HG03469 (cell line): ENCODE data around the gene CRYBB1.

ENCODE experiments used
- ATAC-seq: cut with Tn5 transposase; IDR thresholded peaks from one replicate; pipeline ENCODE4 v1.9.1; 2021; ENCODE audit warnings: mild to moderate bottlenecking, moderate library complexity, moderate number of reproducible peaks; ENCODE audit not compliant: unreplicated experiment

CRYBB1 gene

DNA sequence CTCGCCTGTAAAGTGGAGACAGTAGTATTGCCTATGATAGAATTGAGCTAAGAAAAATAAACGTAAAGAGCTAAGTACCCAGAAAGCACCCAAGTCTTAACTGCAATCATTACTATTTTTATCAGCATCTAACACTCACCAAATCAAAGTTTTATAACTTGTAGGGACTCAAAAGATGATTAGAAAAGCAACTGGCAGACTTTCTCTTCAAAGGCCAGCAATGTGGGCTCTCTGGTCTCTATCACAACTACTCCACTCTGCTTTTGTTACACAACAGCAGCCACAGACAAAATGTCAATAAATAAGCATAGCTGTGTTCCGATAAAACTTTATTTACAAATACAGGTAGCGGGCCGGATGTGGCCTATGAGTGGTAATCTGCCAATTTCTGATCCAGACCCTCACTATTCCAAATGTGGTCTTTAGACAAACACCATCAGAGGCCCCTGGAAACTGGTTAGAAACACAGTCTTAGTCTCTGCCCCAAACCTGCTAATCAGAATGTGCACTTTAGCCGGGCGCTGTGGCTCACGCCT, 36.1 kb downstream of the CRYBB1 start:
- ATAC-seq = no peak

- ATAC-seq = no peak
Measured at GRCh38 chr22:26581026-26581425, 36.8 kb downstream of the CRYBB1 start.

DNA sequence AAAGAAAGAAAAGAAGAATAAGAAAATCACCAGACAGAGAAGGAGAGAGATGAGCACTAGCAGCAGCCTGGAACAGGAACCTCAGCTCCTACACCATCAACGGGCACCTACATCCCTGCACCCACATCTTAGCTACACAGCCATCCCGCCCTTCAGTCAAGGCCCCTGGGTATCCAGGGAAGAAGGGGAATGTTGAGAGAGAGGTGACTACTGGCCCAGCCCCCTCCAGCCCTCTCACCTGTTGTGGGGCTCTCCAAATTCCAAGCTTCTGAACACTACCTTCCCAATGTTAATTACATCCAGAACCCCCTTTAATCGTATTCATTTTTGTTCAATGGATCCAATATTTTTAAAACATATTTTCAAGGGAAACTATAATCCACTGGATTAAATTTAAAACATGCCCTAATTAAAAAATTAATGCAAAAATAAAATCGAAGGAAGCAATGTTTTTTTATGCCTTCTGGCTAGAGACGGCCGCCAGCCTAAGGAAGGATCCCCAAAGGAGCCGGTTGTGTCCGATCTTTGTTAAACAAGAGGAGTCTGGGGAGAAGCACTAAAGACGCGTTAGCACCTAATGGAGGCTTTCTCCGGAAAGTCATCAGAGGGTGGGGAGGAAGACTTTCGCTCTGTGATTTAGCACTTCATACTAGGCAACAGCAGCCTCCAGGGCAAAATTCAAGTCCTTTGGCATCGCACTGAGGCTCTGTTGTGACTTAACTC, 37.4 kb downstream of the CRYBB1 start:
- no peak for ATAC-seq

DNA sequence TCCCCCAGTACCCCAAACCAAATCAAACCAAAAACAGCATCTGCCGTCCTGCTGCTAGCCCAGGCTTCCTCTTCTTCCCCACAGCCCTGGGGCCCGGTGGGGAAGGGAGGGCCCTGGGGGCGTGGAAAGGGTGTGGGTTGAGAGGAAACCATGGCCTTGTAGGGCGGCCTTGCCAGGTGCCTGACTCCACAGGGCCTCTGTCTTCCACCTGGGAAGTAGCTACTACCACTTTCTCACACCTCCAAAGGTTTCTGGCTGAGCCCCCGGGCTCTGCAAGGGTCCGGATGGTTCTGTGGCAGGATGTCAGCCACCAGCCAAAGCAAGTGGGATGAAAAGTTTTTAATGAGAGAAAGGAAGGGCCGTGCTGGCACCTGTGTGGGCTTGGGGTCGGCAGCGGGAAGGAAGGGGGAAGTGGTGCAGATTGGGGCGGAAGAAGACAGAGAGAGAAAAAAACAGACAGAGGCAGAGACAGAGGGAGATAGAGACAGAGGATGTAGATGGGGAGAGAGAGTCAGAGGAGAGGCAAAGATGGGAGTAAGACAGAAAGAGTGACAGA, 38.4 kb downstream of the CRYBB1 start:
- no peak for ATAC-seq

DNA sequence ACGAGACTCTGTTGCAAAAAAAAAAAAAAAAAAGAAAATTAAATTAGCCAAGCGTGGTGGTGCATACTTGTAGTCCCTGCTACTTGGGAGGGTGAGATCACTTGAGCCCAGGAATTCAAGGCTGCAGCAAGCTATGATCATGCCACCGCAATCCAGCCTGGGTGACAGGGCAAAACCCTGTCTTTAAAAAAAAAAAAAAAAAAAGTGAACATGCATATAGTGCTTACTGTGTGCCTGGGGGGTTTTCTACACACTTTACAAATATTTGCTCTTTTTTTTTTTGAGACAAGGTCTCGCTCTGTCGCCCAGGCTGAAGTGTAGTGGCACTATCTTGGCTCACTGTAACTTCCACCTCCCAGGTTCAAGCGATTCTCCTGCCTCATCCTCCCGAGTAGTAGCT, 40.7 kb downstream of the CRYBB1 start:
- ATAC-seq = no peak

DNA sequence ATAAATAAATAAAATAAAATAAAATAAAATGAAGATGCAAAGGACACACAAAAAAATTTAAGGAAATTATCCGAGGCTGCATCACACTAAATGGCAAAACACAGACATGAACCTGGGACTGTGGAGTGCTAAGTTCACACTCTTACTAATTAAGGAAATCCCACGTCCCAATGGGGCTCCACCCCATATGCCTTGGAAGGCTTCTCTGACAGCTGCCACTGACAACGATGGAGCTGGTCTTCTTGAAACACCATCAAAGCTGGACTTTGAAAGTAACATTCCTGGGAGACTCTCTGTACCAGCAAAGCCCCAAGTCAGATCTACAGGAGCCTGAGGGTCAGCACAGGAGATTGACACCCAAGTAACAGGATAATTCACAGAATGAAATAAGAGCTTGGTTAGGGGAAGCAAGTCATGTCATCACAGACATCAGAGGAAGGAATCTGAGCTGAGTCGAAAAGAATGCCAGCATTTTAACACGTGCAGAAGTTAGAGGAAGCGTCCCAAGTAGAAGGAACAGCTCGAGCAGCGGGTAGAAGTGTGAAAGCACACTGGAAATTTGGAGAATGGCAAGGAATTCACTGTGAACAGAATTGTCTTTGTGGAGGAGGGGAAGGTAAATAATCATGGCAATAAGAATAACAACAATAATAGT, 41.7 kb downstream of the CRYBB1 start:
- ATAC-seq = no peak

DNA sequence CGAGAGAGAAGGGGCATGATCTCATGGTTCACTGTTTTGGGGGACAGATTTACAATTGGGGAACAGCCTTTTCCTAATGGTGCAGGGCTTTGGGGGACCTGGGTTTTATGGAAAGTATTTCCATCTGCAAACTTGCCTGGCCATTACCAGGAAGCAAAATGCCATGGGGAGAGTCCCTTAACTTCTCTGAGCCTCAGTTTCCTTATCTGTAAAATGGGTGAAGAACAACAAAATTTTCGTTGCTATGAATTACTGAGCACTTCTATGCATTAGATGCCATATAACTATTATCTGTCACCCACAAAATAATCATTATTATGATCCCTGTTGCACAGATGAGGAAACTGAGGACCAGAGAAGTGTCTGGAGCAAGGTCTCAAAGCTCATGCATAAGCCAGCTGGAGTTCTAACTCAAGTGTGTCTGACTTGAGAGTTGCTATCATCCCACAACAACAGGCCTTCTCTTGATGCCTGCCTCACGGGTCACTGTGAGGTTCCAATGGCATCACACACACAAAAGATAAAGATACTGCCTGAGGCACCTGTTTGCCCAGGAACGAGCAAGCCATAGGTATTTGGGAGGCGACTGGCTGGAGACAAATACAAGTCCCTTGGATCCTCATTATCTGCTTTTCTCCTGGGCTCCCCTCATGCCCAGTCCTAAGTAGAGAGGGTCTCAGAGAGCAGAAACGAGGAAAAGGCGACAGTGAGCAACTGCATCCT, 43.7 kb downstream of the CRYBB1 start:
- ATAC-seq = no peak

GRCh38 chr22:26573026-26573662, 44.7 kb downstream of the CRYBB1 start:
- no peak for ATAC-seq

DNA sequence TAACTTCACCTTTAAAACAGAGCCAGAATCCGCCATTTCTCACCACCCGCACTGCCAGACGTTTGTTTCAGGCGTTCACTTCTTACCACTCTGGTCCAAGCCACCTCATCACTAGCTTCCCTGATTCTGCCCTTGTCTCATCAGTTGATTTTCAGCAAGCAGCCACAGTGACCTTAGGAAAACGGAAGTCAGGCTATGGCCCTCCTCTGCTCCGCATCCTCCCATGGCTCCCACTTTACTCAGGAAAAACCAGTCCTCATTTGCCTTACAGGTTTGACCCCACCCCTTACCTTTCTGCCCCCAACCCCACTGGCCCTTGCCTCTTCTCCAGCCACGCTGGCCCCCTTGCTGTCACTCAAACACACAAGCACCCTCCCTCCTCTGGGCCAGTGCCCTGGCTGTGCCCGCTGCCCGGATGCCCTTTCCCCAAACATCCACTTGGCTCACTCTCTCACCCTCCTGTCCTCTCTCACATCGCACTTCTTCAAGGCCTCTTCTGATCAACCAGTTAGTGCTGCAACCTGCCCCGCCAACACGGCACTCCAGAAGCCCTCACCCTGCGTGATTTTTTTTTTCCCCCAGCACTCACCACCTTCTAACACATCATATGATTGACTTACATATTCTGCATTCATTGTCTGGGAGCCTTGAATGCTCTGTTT, 46.8 kb downstream of the CRYBB1 start:
- ATAC-seq = no peak

GRCh38 chr22:26570115-26570514, 47.7 kb downstream of the CRYBB1 start:
- no peak for ATAC-seq

GRCh38 chr22:26568207-26568706, 49.6 kb downstream of the CRYBB1 start:
- ATAC-seq = no peak

DNA sequence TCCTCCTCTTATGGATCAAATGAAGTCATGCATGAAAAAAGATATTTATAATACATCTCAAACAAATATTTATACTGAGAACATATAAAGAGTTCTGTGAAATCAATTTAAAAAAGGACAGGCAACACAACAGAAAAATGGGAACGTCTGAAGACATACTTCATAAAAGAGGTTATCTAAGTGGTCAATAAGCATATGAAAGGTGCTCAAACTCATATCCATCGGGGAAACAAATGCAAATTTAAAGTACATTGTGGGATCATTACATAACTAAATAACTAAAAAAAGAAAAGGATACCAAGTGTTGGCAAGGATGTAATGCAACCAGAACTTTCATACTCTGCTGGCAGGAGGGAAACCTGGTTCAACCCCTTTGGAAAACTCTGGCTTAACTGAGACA, 50.2 kb downstream of the CRYBB1 start:
- no peak for ATAC-seq

DNA sequence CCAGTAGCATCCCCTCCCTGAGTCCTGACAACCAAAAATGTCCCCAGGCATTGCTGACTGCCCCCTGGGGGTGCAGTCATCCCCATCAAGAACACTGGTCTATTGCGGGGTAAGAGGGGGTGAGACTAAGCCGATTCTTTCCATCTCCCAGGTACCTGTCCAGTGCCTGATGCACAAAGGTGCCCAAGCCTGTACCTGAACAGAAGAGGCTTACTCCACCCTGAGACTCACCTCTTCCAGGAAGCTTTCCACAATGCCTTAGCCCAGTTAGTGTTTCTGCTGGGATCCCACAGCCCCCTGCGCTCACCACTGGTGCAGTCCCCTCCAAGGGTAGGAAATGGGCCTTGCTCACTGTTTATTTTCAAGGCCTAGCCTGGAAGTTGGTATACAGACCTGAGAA, 50.8 kb downstream of the CRYBB1 start:
- no peak for ATAC-seq

DNA sequence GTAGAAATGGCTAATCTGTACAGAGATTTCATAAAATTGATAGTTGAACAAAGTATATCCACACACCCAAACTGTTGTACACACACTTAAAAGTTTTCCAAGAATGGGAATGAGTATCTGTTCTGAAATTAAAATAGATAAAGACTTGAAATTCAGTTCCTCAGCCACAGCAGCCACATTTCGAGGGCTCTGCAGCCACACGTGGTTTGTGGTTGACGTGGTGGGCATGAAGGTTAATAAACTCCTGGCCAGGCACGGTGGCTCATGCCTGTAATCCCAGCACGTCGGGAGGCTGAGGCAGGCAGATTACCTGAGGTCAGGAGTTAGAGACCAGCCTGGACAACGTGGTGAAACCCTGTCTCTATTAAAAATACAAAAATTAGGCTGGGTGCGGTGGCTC, 51.9 kb downstream of the CRYBB1 start:
- ATAC-seq = no peak

DNA sequence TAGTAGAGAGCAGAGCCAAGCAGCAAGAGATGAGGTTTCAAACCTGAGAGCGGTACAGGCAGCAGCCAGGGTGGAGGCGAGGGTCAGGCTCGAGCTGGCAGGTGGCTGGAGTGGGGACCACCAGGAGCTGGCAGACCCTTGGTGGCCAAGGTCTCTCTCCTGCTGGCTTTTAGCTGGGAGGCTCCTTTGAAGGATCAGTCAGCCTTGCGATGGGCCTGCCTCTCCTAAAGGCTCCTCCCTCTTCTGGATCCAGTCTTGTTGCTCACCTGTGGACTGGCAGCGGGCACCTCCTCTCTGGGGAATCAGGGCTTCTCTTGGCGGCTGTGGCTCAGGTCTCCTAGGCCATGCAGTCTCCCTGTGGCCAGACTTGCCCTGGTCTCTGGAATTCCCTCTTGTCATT, 52.6 kb downstream of the CRYBB1 start:
- no peak for ATAC-seq

- no peak for ATAC-seq
Measured at GRCh38 chr22:26564672-26565071, 53.2 kb downstream of the CRYBB1 start.

DNA sequence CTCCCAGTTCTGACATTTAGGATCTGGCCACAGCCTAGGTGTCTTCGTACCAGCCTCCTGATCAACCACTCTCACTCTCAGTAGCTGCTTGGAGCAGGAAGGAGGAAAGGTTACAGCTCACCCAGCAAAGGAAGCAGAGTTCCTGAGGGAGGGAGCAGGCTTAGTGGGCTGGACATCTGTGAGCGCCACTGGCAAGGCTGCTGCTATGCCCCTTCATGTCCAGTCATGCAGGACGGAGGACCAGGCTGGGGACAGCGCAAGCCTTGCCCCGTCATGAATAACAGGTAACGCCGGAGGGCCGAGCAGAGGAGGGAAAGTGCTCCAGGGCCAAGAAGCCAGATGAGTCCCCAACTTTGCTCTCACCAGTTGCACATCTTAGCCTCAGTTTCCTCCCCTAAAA, 53.6 kb downstream of the CRYBB1 start:
- no peak for ATAC-seq

DNA sequence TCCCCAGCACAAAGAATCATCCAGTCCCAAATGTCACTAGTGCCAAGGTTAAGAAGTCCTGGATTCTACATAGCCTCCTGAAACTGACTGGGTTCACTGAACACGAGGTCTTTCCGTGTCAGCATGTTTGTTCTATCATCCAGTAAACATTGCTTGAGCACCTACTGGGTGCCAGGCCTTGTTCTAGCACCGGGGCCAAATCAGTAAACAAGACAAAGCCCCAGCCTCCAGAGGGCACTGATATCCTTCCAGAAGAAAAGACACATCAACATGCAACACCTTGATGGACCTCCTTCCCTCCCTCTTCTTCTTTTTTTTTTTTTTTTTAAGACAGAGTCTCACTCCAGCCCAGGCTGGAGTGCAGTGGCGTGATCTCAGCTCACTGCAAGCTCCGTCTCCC, 54.8 kb downstream of the CRYBB1 start:
- no peak for ATAC-seq

DNA sequence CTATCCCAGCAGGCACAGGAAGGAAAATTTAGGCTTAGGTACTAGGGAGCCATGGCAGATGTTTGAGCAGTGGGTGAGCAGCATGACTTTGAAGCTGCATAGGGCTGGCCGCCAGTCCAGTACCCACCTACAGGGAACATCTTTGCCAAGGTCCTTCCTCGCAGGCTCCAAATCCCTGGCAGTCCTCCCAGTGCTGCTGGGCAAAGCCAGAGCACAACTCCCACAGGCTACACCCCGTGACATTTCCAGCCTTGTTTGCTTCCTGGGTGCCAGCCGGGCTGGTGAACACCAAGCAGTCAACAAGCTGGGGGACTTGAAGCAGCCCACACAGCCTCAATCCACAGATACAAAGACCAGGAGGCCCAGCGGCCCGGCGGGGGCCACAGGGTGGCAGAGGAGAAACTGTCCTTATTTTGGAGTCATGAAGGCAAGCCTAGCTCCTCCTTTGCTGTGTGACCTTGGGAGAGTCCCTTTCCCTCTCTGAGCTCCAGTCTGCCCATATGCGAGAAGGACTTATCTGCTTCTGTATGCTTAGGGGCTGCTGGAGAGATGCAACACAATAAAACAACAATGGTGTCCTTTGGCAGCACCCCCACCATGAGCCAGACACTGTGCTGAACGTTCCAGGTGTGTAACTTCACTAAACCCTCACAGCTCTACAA, 55.9 kb downstream of the CRYBB1 start:
- no peak for ATAC-seq
